ENCODE results near the gene CYP20A1.
"Not testable (repeated sequence)": the region's sequence is repeated elsewhere in the genome, so short reads cannot be mapped to it uniquely, and the experiment has no call there.

Gene CYP20A1

DNA sequence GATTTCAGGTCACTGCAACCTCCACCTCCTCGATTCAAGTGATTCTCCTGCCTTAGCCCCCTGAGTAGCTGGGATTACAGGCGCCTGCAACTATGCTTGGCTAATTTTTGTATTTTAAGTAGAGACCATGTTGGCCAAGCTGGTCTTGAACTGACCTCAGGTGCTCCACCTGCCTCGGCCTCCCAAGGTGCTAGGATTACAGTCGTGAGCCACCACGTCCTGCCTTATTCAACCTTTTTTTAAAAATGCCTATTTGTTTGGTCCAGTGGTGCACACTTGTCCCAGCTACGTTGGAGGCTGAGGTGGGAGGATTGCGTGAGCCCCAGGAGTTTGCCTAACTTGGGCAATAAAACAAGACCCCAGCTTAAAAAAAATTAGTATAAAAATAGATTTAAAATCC lies 43.3 kb downstream of the CYP20A1 start:
- no peak for DNase-seq (ENCODE audit: low read depth in 2 of 2)

GRCh38 chr2:203286532-203286931 lies 47.7 kb downstream of the CYP20A1 start:
- DNase-seq (ENCODE audit: low read depth in 2 of 2): no peak

- no peak for DNase-seq (ENCODE audit: low read depth in 2 of 2)
Measured at GRCh38 chr2:203301667-203302066, 62.8 kb downstream of the CYP20A1 start.

DNA sequence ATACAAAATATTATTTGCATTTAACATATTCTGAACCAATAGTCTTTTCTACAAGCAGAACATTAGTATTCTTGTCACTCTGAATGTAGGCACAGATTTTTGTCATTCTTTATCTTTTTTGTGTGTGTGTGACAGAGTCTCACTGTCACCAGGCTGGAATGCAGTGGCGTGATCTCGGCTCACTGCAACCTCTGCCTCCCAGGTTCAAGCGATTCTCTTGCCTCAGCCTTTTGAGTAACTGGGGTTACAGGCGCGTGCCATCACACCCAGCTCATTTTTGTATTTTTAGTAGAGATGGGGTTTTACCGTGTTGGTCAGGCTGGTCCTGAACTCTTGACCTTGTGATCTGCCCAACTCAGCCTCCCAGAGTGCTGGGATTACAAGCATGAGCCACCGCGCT lies 63.8 kb downstream of the CYP20A1 start:
- DNase-seq (ENCODE audit: low read depth in 2 of 2): not testable (repeated sequence)

GRCh38 chr2:203310688-203311436 lies 72.0 kb downstream of the CYP20A1 start:
- DNase-seq (ENCODE audit: low read depth in 2 of 2): no peak

GRCh38 chr2:203326356-203326755 lies 87.5 kb downstream of the CYP20A1 start:
- no peak for DNase-seq (ENCODE audit: low read depth in 2 of 2)

DNA sequence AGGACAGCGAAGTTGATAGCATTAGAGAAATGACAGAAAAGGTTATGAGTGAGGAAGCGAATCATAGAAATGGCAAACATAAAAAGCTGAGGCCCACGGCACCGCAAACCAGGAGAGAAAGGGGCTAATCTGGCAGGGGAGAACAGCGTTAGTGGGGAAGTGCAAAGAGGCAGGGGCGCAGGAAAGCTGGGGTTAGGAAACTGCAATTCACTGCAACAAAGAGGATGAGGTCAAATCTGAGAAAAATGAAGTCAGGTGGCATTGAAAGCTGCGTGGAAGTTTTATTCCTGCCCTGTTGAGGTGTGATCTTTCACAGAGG lies 88.7 kb downstream of the CYP20A1 start:
- no peak for DNase-seq (ENCODE audit: low read depth in 2 of 2)

GRCh38 chr2:203327901-203328759 lies 89.3 kb downstream of the CYP20A1 start, which contains the start of gene ABI2:
TSS of gene ABI2 (plus strand) at chr2:203328394. CDS start at chr2:203328515, 121 bp downstream.
- peak; percentile 35 to 76 for DNase-seq (ENCODE audit: low read depth in 2 of 2)

GRCh38 chr2:203328760-203329540 lies 90.1 kb downstream of the CYP20A1 start:
- DNase-seq (ENCODE audit: low read depth in 2 of 2): peak in 1 of 2 experiments; percentile 37

GRCh38 chr2:203330434-203330833 lies 91.6 kb downstream of the CYP20A1 start:
- no peak for DNase-seq (ENCODE audit: low read depth in 2 of 2)

DNA sequence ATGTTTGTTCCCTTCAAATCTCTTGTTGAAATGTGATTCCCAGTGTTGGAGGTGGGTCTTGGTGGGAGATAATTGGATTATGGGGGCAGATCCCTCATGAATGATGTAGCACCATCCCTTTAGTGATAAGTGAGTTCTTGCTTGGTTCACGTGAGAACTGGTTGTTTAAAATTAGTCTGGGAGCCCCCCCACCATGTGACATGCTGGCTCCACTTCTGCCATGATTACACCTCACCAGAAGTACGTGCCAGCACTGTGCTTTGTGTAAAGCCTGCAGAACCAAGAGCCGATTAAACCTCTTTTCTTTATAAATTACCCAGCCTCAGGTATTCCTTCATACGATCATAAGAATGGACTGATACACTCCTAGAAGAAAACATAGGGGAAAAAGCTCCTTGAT lies 99.5 kb downstream of the CYP20A1 start:
- no peak for DNase-seq (ENCODE audit: low read depth in 2 of 2)

DNA sequence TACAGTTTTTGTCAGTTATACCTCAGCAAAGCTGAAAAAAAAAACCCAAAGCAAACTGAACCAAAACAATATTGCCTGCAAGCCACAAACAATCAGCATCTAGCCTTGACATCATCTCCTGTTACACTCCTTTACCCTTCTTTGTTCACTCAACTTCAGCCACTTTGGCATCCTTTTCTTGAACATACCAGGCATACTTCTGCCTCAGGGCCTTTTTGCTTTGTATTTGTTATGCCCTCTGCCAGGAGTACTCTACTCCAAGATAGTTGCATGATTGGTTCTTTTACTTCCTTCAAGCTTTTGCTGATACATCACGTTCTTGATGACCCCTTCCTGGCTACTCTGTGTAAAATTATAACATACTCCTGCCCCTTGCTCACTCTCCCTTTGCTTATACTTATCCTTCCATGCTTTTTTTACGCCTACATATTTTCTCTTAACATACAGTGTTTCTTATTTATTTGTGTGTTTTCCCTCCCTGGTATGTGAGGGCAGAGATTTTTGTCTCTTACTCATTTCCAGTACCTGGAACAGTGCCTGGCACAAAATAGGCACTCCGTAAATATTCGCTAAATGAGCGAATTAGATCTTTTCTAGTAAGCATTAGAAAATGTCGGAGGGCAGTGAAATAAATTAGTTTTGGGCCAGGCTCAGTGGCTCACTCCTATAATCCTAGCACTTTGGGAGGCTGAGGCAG lies 102.1 kb downstream of the CYP20A1 start:
- no peak for DNase-seq (ENCODE audit: low read depth in 2 of 2)

- DNase-seq (ENCODE audit: low read depth in 2 of 2): no peak
Measured at GRCh38 chr2:203341741-203342310, 103.0 kb downstream of the CYP20A1 start.

DNA sequence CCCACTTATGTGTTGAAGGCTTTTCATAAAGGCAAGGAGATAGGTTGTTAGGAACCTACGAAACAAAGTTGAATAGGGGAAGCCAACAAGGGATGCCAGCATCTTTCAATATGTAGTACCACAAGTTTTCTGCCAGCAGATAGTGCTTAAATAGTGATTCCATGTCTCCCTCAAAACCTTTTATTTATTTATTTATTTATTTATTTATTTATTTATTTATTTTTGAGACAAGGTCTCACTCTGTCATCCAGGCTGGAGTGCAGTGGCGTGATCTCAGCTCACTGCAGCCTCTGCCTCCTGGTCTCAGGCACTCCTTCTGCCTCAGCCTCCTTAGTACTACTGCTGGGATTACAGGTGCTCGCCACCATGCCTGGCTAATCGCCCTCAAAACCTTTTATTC lies 103.6 kb downstream of the CYP20A1 start:
- not testable (repeated sequence) for DNase-seq (ENCODE audit: low read depth in 2 of 2)

DNA sequence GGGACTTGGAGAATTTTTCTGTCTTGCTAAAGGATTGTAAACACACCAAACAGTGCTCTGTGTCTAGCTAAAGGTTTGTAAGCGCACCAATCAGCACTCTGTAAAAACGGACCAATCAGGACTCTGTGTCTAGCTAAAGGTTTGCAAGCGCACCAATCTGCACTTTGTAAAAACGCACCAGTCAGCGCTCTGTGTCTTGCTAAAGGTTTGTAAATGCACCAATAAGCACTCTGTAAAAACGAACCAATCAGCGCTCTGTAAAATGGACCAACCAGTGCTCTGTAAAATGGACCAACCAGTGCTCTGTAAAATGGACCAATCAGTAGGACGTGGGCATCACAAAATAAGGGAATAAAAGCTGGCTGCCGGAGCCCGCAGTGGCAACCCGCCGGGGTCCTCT lies 105.8 kb downstream of the CYP20A1 start:
- DNase-seq (ENCODE audit: low read depth in 2 of 2): no peak

DNA sequence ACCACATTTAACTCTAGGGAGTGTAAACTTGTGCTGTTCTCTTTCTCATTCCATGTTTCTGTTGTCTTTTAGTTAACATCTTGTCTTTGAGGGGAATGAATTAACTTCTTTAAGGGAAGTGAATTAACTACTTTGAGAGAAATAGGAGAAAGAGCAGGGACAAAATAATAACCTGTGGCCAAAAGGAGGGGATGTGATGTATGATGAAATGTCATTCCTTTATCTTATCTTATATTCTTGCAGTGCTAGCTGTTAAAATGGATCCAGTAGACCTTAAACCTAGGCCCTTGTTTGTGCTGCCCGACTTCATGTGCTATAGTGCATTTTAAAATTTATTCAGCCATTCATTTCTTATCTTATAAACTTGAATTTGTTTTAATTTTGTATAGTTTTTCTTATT lies 107.8 kb downstream of the CYP20A1 start:
- DNase-seq (ENCODE audit: low read depth in 2 of 2): no peak

DNA sequence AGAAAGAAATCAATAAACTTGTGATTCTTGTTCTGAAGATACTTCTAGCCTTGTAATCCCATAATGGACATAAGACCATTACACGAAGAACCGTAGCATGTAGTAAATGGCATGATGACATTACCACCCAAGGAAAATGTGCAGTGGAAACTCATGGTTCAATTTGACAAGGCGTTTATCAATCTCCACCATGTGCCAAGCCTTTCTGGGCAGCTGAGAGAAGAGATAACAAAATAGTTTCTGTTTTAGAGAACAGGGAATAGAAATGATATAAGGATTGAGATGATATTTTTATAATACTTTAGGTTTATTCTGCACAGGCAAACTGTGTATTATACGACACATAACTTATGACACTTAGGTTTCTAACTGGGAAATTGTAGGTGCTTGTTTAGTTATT lies 108.6 kb downstream of the CYP20A1 start:
- no peak for DNase-seq (ENCODE audit: low read depth in 2 of 2)

DNA sequence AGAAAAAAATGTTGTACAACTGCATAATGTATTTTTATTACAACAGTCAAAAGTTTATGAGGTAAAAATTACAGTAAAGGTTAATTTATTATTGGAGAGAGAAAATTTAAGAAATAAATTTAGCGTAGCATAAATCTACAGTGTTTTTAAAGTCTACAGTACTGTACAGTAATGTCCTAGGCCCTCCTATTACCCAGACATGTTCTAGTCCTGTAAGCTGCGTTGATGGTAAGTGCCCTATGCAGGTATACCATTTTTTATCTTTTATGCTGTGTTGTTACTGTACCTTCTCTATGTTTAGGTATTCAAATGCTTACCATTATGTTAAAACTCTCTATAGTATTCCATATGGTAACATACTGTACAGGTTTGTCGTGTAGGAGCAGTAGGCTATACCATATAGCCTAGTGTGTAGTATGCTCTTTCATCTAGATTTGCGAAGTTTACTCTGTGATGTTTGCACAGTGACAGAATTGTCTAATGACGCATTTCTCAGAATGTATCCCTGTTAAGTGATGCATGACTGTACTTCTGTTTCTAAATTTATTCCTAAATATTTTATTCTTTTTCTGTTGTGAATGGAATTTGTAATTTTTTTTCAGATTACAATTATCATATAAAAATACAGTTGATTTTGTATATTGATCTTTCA lies 113.9 kb downstream of the CYP20A1 start:
- DNase-seq (ENCODE audit: low read depth in 2 of 2): no peak

DNA sequence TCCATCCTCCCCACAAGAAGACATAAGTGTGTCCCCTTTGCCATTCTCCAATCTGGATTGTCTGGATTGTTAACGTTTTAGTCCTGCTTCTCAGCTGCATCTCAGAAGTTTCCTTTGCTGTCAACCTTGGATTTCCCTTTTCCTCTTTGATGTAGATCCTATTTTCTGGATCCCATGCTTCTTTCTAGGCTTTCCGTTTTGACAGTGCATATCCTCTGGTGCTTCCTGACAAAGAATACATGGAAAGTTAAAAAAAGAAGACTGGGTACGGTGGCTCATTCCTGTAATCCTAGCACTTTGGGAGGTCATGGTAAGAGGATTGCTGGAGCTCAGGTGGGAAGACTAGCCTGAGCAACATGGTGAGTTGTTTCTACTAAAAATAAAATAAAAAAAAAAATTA lies 116.1 kb downstream of the CYP20A1 start:
- DNase-seq (ENCODE audit: low read depth in 2 of 2): no peak
